ENCODE results near the gene C2orf49. TPM values are rescaled to one million over a fixed set of nuclear protein-coding genes. Genes with fewer than 3 reads are reported as not detected.

C2orf49 gene
- total and polyA plus RNA-seq, 2 of the 8 experiments (the other 6 are each of a cell fraction or from before 2014, with no cell fraction given), result 5.6 to 19.9 TPM

DNA sequence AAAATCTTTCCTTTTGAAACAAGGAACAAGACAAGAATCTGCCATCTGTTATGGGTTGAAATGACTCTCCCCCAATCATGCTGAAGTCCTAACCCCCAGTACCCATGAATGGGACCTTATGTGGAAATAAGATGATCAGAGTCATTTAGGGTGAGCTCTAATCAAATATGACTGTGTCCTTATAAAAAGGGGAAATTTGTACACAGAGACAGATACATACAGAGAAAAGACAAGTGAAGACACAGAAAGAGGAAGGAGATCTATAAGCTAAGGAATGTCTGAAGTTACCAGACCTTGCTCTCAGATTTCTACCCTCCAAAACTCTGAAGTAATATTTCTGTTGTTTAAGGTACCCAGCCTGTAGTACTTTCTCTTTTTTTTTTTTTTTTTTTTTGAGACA is 23.5 kb upstream of the C2orf49 start:
- POLR2A ChIA-PET (ENCODE audit: partially characterized antibody), result interaction anchor here (1.2 to 1.4 kb wide), 2 partner anchors 9 to 15 kb away, joined by 3 read pairs; no protein-coding TSS in a partner anchor
- TF ChIP-seq TBP (IDR thresholded peaks at IDR 0.05; ENCODE audit: low read depth, low read length) (no peak), RNF2 (IDR thresholded peaks at IDR 0.05; ENCODE audit: borderline replicate concordance, low read depth, low read length, missing control alignments, poor library complexity, severe bottlenecking) (no peak), ASH2L (IDR thresholded peaks at IDR 0.05; ENCODE audit: low read length) (no peak), SP2 (IDR thresholded peaks at IDR 0.05; ENCODE audit: low read length) (no peak), ZNF274 (IDR thresholded peaks at IDR 0.05; ENCODE audit: borderline replicate concordance, extremely low read depth, low read length) (no peak), CEBPB (IDR thresholded peaks at IDR 0.05; ENCODE audit: low read depth, low read length) (no peak), KDM1A (IDR thresholded peaks at IDR 0.05; ENCODE audit: borderline replicate concordance, low read length) (no peak), RBBP5 (IDR thresholded peaks at IDR 0.05; ENCODE audit: borderline replicate concordance, low read depth, low read length) (no peak), KDM5A (IDR thresholded peaks at IDR 0.05; ENCODE audit: low read length) (no peak), POU5F1 (IDR thresholded peaks at IDR 0.05; ENCODE audit: low read depth, low read length) (no peak), SUZ12 (IDR thresholded peaks at IDR 0.05; ENCODE audit: low read length) (no peak), RXRA (IDR thresholded peaks at IDR 0.05; ENCODE audit: insufficient read depth, low read depth, low read length) (no peak), CHD1 (IDR thresholded peaks at IDR 0.05; ENCODE audit: low read depth, low read length) (no peak)
- TF ChIP-seq, protein P1, sequence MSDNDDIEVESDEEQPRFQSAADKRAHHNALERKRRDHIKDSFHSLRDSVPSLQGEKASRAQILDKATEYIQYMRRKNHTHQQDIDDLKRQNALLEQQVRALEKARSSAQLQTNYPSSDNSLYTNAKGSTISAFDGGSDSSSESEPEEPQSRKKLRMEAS (IDR thresholded peaks at IDR 0.05), result no peak
- TF ChIP-seq, protein P2, sequence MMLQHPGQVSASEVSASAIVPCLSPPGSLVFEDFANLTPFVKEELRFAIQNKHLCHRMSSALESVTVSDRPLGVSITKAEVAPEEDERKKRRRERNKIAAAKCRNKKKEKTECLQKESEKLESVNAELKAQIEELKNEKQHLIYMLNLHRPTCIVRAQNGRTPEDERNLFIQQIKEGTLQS (IDR thresholded peaks at IDR 0.05; ENCODE audit: insufficient read depth, low read depth, low read length), result no peak

More for the DNA sequence above, 23.5 kb upstream of the C2orf49 start:
- H3K79me2 ChIP-seq (ENCODE audit: control insufficient read depth in 1 of 2, insufficient read depth in 2 of 2, low read length in 2 of 2), result peaks cover 0 to 64% of the 10 kb centered on the region in 2 experiments; a peak in 2 of 4 replicates
- H3K9me3 ChIP-seq (ENCODE audit: insufficient read depth in 2 of 2, low read depth in 1 of 2, low read length in 1 of 2), result no peaks in the 10 kb centered on the region
- FAIRE-seq, result no peak
- H3K27me3 ChIP-seq (replicated peaks in 1 of 4; ENCODE audit: control insufficient read depth in 3 of 4, extremely low read depth in 1 of 4, insufficient read depth in 3 of 4, low read length in 3 of 4), result no peaks in the 10 kb centered on the region
- peaks cover 0 to 4% of the 10 kb centered on the region in 2 experiments for H4K20me1 ChIP-seq (replicated peaks in 1 of 2; ENCODE audit: control insufficient read depth in 1 of 2, insufficient read depth in 2 of 2, low read length in 2 of 2)
- H2AK5ac ChIP-seq (ENCODE audit: low read depth, low read length), result no peak overlapping the region
- CTCF ChIA-PET (ENCODE audit: partially characterized antibody), result interaction anchor here (1.1 to 1.2 kb wide), 2 partner anchors 16 to 18 kb away, joined by 4 to 5 read pairs; no protein-coding TSS in a partner anchor
- no peak overlapping the region for H3K56ac ChIP-seq (replicated peaks; ENCODE audit: insufficient read length, low read depth, low read length)
- H4K8ac ChIP-seq (ENCODE audit: extremely low read depth, insufficient read depth, low read length), result no peak overlapping the region
- H4K91ac ChIP-seq (replicated peaks; ENCODE audit: insufficient read length, low read length), result no peak overlapping the region
- no peak overlapping the region for H3K4me3 ChIP-seq (ENCODE audit: extremely low read depth in 1 of 4, insufficient read depth in 2 of 4, low read depth in 3 of 4, low read length in 4 of 4)
- no peak overlapping the region for H3K23ac ChIP-seq (ENCODE audit: insufficient read length)
- H3K79me1 ChIP-seq (ENCODE audit: low read depth, low read length), result peaks cover 5% of the 10 kb centered on the region
- no peak overlapping the region for H3K27ac ChIP-seq (ENCODE audit: low read depth, low read length)
- H3K18ac ChIP-seq (ENCODE audit: extremely low read depth, low read length), result no peak overlapping the region
- no peak overlapping the region for H2BK12ac ChIP-seq (ENCODE audit: low read depth, low read length)
- no peak overlapping the region for H3K4ac ChIP-seq (replicated peaks; ENCODE audit: insufficient read length, low read depth, low read length)
- H2BK5ac ChIP-seq (ENCODE audit: low read depth, low read length), result no peak overlapping the region
- no peak overlapping the region for H2BK120ac ChIP-seq (replicated peaks; ENCODE audit: low read depth, low read length)
- no peak for DNase-seq (ENCODE audit: low read depth in 1 of 2, low spot score in 2 of 2)
- H3K4me1 ChIP-seq (replicated peaks in 1 of 4; ENCODE audit: control insufficient read depth in 3 of 4, insufficient read depth in 4 of 4, low read length in 3 of 4), result peaks cover 1 to 6% (median 4%) of the 10 kb centered on the region in 4 experiments; a peak in 3 of 7 replicates
- H3K23me2 ChIP-seq (ENCODE audit: low read depth, low read length), result no peaks in the 10 kb centered on the region
- no peak overlapping the region for H2BK15ac ChIP-seq (ENCODE audit: low read length)
- H3K9ac ChIP-seq (replicated peaks in 1 of 4; ENCODE audit: extremely low read depth in 1 of 4, low read depth in 3 of 4, low read length in 3 of 4), result no peak overlapping the region
- H4K5ac ChIP-seq (ENCODE audit: insufficient read length, low read depth, low read length), result no peak overlapping the region
- no peak overlapping the region for H3K14ac ChIP-seq (ENCODE audit: insufficient read length)
- no peak overlapping the region for H2AFZ ChIP-seq (ENCODE audit: low read length)
- H3K36me3 ChIP-seq (ENCODE audit: control insufficient read depth in 2 of 4, insufficient read depth in 4 of 4, low read length in 3 of 4), result no peaks in the 10 kb centered on the region
- no peak overlapping the region for H3K4me2 ChIP-seq (ENCODE audit: insufficient read depth in 1 of 2, low read depth in 2 of 2, low read length in 2 of 2)
- no peak overlapping the region for H2BK20ac ChIP-seq (ENCODE audit: low read length)

Measured in H1 (cell line).